H1 (cell line): ENCODE data around the gene NKD2. TPM values are rescaled to one million over a fixed set of nuclear protein-coding genes. Genes with fewer than 3 reads are reported as not detected.

Source experiments
- CTCF ChIA-PET: fragments of 300-600 bp; sonication (Branson Sonifier 250); formaldehyde crosslinking; loops from one replicate; lab custom pipeline; 2021; ENCODE audit not compliant: partially characterized antibody; lab: Charles Lee
- POLR2A ChIA-PET: fragments of 300-600 bp; sonication (Branson Sonifier 250); formaldehyde crosslinking; loops from one replicate; lab custom pipeline; 2021; ENCODE audit warnings: inconsistent platforms; ENCODE audit not compliant: partially characterized antibody; lab: Charles Lee
- DNase-seq, 2 experiments: peaks; one replicate each; pipeline versions ENCODE4 v3.0.0 to v3.0.0-alpha.2; 2010 to 2022; ENCODE audit warnings: low spot score in 2 of 2, low read depth in 1 of 2, mixed read lengths in 1 of 2
- FAIRE-seq: peaks from 2 replicates; lab custom pipeline; 2011; peaks lifted over from hg19 to GRCh38; lab: Jason Lieb, UNC
- H2AFZ ChIP-seq: 2 replicates; pipeline ENCODE4 v1.8.1; 2012; ENCODE audit warnings: low read length, inconsistent platforms
- H2AK5ac ChIP-seq: 2 replicates; pipeline ENCODE4 v1.6.1; 2013; ENCODE audit warnings: low read depth, low read length
- H2BK120ac ChIP-seq: replicated peaks from 2 replicates; pipeline ENCODE3; 2013; ENCODE audit warnings: low read depth, low read length, inconsistent platforms
- H2BK12ac ChIP-seq: 2 replicates; pipeline ENCODE4 v1.6.1; 2013; ENCODE audit warnings: low read depth, low read length
- H2BK15ac ChIP-seq: 2 replicates; pipeline ENCODE4 v1.6.1; 2013; ENCODE audit warnings: low read length
- H2BK20ac ChIP-seq: 2 replicates; pipeline ENCODE4 v1.6.1; 2013; ENCODE audit warnings: low read length
- H2BK5ac ChIP-seq: 2 replicates; pipeline ENCODE4 v1.6.1; 2013; ENCODE audit warnings: low read depth, low read length
- H3K14ac ChIP-seq: 2 replicates; pipeline ENCODE4 v1.6.1; 2013; ENCODE audit warnings: inconsistent platforms; ENCODE audit not compliant: insufficient read length
- H3K18ac ChIP-seq: 2 replicates; pipeline ENCODE4 v1.6.1; 2013; ENCODE audit warnings: low read length; ENCODE audit errors: extremely low read depth
- H3K23ac ChIP-seq: 2 replicates; pipeline ENCODE4 v1.6.1; 2013; ENCODE audit warnings: inconsistent platforms; ENCODE audit not compliant: insufficient read length
- H3K23me2 ChIP-seq: 2 replicates; pipeline ENCODE4 v1.6.1; 2013; ENCODE audit warnings: low read depth, low read length
- H3K27ac ChIP-seq: 2 replicates; pipeline ENCODE4 v1.6.1; 2011; ENCODE audit warnings: low read depth, low read length, inconsistent platforms
- H3K27me3 ChIP-seq, 4 experiments: replicated peaks in 1 of 4; 1 replicate in 1 of 4; 2 replicates in 3 of 4; pipeline versions ENCODE4 v1.6.1 to v1.8.1; 2011 to 2013; ENCODE audit warnings: low read length in 3 of 4, mild to moderate bottlenecking in 3 of 4, inconsistent platforms in 2 of 4, mixed read lengths in 2 of 4, moderate library complexity in 1 of 4; ENCODE audit not compliant: control insufficient read depth in 3 of 4, insufficient read depth in 3 of 4; ENCODE audit errors: extremely low read depth in 1 of 4
- H3K36me3 ChIP-seq, 4 experiments: 2 replicates each; pipeline versions ENCODE4 v1.6.1 to v1.8.1; 2011 to 2013; ENCODE audit warnings: mild to moderate bottlenecking in 4 of 4, low read length in 3 of 4, moderate library complexity in 2 of 4, control low read depth in 1 of 4, inconsistent platforms in 1 of 4; ENCODE audit not compliant: insufficient read depth in 4 of 4, control insufficient read depth in 2 of 4
- H3K4ac ChIP-seq: replicated peaks from 2 replicates; pipeline ENCODE3; 2013; ENCODE audit warnings: low read length, low read depth, mixed read lengths, inconsistent platforms; ENCODE audit not compliant: insufficient read length
- H3K4me1 ChIP-seq, 4 experiments: replicated peaks in 1 of 4; 1 replicate in 1 of 4; 2 replicates in 3 of 4; pipeline versions ENCODE4 v1.6.1 to v1.8.1; 2011 to 2013; ENCODE audit warnings: low read length in 3 of 4, inconsistent platforms in 2 of 4, mixed read lengths in 1 of 4; ENCODE audit not compliant: insufficient read depth in 4 of 4, control insufficient read depth in 3 of 4
- H3K4me2 ChIP-seq, 2 experiments: 2 replicates each; pipeline versions ENCODE4 v1.6.1 to v1.8.1; 2011 to 2013; ENCODE audit warnings: low read depth in 2 of 2, low read length in 2 of 2, control low read depth in 1 of 2, inconsistent platforms in 1 of 2, mild to moderate bottlenecking in 1 of 2; ENCODE audit not compliant: insufficient read depth in 1 of 2
- H3K4me3 ChIP-seq, 4 experiments: fragments of 200-600, 300-600 bp in 1 of 4; sonication (generic), shearing (Covaris generic), sonication (Bioruptor Twin) in 1 of 4; 2 replicates each; pipeline versions ENCODE4 v1.5.1 to v1.8.1; 2011 to 2016; ENCODE audit warnings: low read length in 4 of 4, low read depth in 3 of 4, control low read depth in 2 of 4, inconsistent platforms in 2 of 4, mild to moderate bottlenecking in 2 of 4, mixed read lengths in 1 of 4, moderate library complexity in 1 of 4; ENCODE audit not compliant: insufficient read depth in 2 of 4; ENCODE audit errors: extremely low read depth in 1 of 4
- H3K56ac ChIP-seq: replicated peaks from 2 replicates; pipeline ENCODE3; 2013; ENCODE audit warnings: low read depth, mild to moderate bottlenecking, mixed read lengths, low read length, inconsistent platforms; ENCODE audit not compliant: insufficient read length
- H3K79me1 ChIP-seq: 2 replicates; pipeline ENCODE4 v1.6.1; 2013; ENCODE audit warnings: low read depth, low read length, control low read depth
- H3K79me2 ChIP-seq, 2 experiments: 2 replicates each; pipeline versions ENCODE4 v1.6.1 to v1.8.1; 2012 to 2013; ENCODE audit warnings: low read length in 2 of 2, mild to moderate bottlenecking in 2 of 2, inconsistent platforms in 1 of 2; ENCODE audit not compliant: insufficient read depth in 2 of 2, control insufficient read depth in 1 of 2
- H3K9ac ChIP-seq, 4 experiments: replicated peaks in 1 of 4; 1 replicate in 1 of 4; 2 replicates in 3 of 4; pipeline versions ENCODE4 v1.6.1 to v1.8.1; 2011 to 2013; ENCODE audit warnings: low read depth in 3 of 4, low read length in 3 of 4, control low read depth in 2 of 4, mild to moderate bottlenecking in 2 of 4, moderate library complexity in 2 of 4, inconsistent platforms in 1 of 4; ENCODE audit errors: extremely low read depth in 1 of 4
- H3K9me3 ChIP-seq, 2 experiments: 2 replicates each; pipeline versions ENCODE4 v1.6.1 to v1.8.1; 2012 to 2013; ENCODE audit warnings: mild to moderate bottlenecking in 2 of 2, moderate library complexity in 2 of 2, control low read depth in 1 of 2, inconsistent platforms in 1 of 2, low read depth in 1 of 2, low read length in 1 of 2, mixed read lengths in 1 of 2; ENCODE audit not compliant: insufficient read depth in 2 of 2
- H4K20me1 ChIP-seq, 2 experiments: replicated peaks in 1 of 2; 2 replicates each; pipeline versions ENCODE3 to v1.8.1; 2011 to 2013; ENCODE audit warnings: inconsistent platforms in 2 of 2, low read length in 2 of 2, mild to moderate bottlenecking in 1 of 2; ENCODE audit not compliant: insufficient read depth in 2 of 2, control insufficient read depth in 1 of 2
- H4K5ac ChIP-seq: 2 replicates; pipeline ENCODE4 v1.6.1; 2013; ENCODE audit warnings: low read length, low read depth, mixed read lengths, inconsistent platforms; ENCODE audit not compliant: insufficient read length
- H4K8ac ChIP-seq: 2 replicates; pipeline ENCODE4 v1.8.0; 2013; ENCODE audit warnings: mild to moderate bottlenecking, moderate library complexity, low read length, inconsistent platforms; ENCODE audit not compliant: insufficient read depth; ENCODE audit errors: extremely low read depth
- H4K91ac ChIP-seq: replicated peaks from 2 replicates; pipeline ENCODE3; 2013; ENCODE audit warnings: low read length, mixed read lengths, inconsistent platforms; ENCODE audit not compliant: insufficient read length
- ASH2L ChIP-seq: fragments of 200-600, 300-600 bp; sonication (generic); IDR thresholded peaks from one replicate; pipeline ENCODE4 v1.7.1; 2017; ENCODE audit warnings: low read length
- ATF3 ChIP-seq: IDR thresholded peaks from 2 replicates; pipeline ENCODE4 v1.6.1; 2011; ENCODE audit warnings: low read depth, mild to moderate bottlenecking, low read length; ENCODE audit not compliant: insufficient read depth
- BACH1 ChIP-seq: IDR thresholded peaks from 2 replicates; pipeline ENCODE4 v1.6.1; 2012; ENCODE audit warnings: low read length, improper control_type of control experiment
- CBX5 ChIP-seq: fragments of 300-800, 300-1000 bp; sonication (generic); IDR thresholded peaks from 2 replicates; pipeline ENCODE4 v1.7.1; 2016; ENCODE audit warnings: antibody characterized with exemption, low read length, low read depth
- CHD1 ChIP-seq: IDR thresholded peaks from 2 replicates; pipeline ENCODE4 v1.6.1; 2012; ENCODE audit warnings: low read depth, low read length, improper control_type of control experiment
- HDAC2 ChIP-seq, 2 experiments: fragments of 300-600 bp in 1 of 2; sonication (generic) in 1 of 2; IDR thresholded peaks; 2 replicates each; pipeline ENCODE4 v1.6.1; 2011 to 2012; ENCODE audit warnings: low read depth in 2 of 2, low read length in 2 of 2, mild to moderate bottlenecking in 2 of 2, moderate library complexity in 2 of 2, borderline replicate concordance in 1 of 2, inconsistent platforms in 1 of 2
- HDAC6 ChIP-seq: IDR thresholded peaks from one replicate; pipeline ENCODE4 v1.7.1; 2012; ENCODE audit warnings: low read depth, mild to moderate bottlenecking, inconsistent platforms, low read length, moderate library complexity
- KDM5A ChIP-seq: fragments of 200-600 bp; IDR thresholded peaks from 2 replicates; pipeline ENCODE4 v1.7.1; 2012; ENCODE audit warnings: mild to moderate bottlenecking, low read length, inconsistent platforms, mixed read lengths
- MAFK ChIP-seq: IDR thresholded peaks from 2 replicates; pipeline ENCODE4 v1.6.1; 2012; ENCODE audit warnings: low read depth, mild to moderate bottlenecking, improper control_type of control experiment, low read length
- NRF1 ChIP-seq: IDR thresholded peaks from 2 replicates; pipeline ENCODE4 v1.6.1; 2011; ENCODE audit warnings: mild to moderate bottlenecking, low read depth, low read length, improper control_type of control experiment
- POLR2A ChIP-seq, 2 experiments: IDR thresholded peaks; 1 replicate in 1 of 2; 2 replicates in 1 of 2; pipeline ENCODE4 v1.6.1; 2011; ENCODE audit warnings: low read depth in 2 of 2, low read length in 2 of 2, mild to moderate bottlenecking in 2 of 2; ENCODE audit errors: control extremely low read depth in 1 of 2
- RXRA ChIP-seq: IDR thresholded peaks from 2 replicates; pipeline ENCODE4 v1.6.1; 2011; ENCODE audit warnings: low read depth, mild to moderate bottlenecking, low read length, moderate library complexity; ENCODE audit not compliant: insufficient read depth
- SRF ChIP-seq: IDR thresholded peaks from 2 replicates; pipeline ENCODE4 v1.6.1; 2011; ENCODE audit warnings: mild to moderate bottlenecking, low read depth, low read length, moderate library complexity
- WGBS, 2 experiments: shearing (Covaris generic) in 1 of 2; methylation state at CpG; one replicate each; pipeline versions ENCODE4 v1.1.6 to v1.1.7; 2013 to 2015; ENCODE audit warnings: low lambda C conversion rate in 2 of 2, mixed read lengths in 2 of 2, inconsistent platforms in 1 of 2, low coverage in 1 of 2, missing lambda C conversion rate in 1 of 2; ENCODE audit not compliant: insufficient replicate concordance in 2 of 2, insufficient coverage in 1 of 2, insufficient read length in 1 of 2; ENCODE audit errors: extremely low coverage in 1 of 2, missing lambda C conversion rate in 1 of 2; 5-methylcytosine and 5-hydroxymethylcytosine counted together
- polyA plus RNA-seq, 7 experiments: library from polyadenylated mRNA; depleted of rRNA in 3 of 7; stranded (reverse) in 5 of 7; unstranded in 2 of 7; fragments of >200 nt in 5 of 7; fragments of 200-250 nt in 2 of 7; gene quantifications; 1 replicate in 5 of 7; 2 replicates in 1 of 7; 4 replicates in 1 of 7; pipeline versions ENCODE4 v1.2.1 to v1.2.3, GENCODE V29; 2011 to 2013; ENCODE audit warnings: missing spikeins in 2 of 7, mixed read lengths in 2 of 7
- total RNA-seq: library from RNA; stranded (reverse); fragmentation: NEBNext Ultra II Directional; extraction: Animal tissue kit (Norgen Biotek cat#: 25700); gene quantifications from 2 replicates; pipeline ENCODE4 v1.2.1, GENCODE V29; 2021

The NKD2 gene
- total and polyA plus RNA-seq, 2 of the 8 experiments (the other 6 are each of a cell fraction or from before 2014, with no cell fraction given) = 5.5 to 7.9 TPM

GRCh38 chr5:1031306-1031959, 22.8 kb downstream of the NKD2 start:
- POLR2A ChIA-PET = no interaction called here
- DNase-seq = no peak
- Histone ChIP-seq H4K8ac (no peak overlapping the region; the same call in 1 of the 2 replicates), H2AFZ (no peak overlapping the region), H4K20me1 (peaks cover 0 to 2% of the 10 kb centered on the region in 2 experiments), H3K4me2 (no peak overlapping the region), H3K27me3 (no peaks in the 10 kb centered on the region), H3K4ac (no peak overlapping the region), H3K36me3 (no peaks in the 10 kb centered on the region), H3K79me1 (no peaks in the 10 kb centered on the region), H4K91ac (no peak overlapping the region), H3K23me2 (peaks cover 1% of the 10 kb centered on the region; the same call in 1 of the 2 replicates), H2BK15ac (no peak overlapping the region), H2BK12ac (no peak overlapping the region), H2BK20ac (no peak overlapping the region), H3K27ac (no peak overlapping the region), H3K14ac (no peak overlapping the region), H2BK120ac (no peak overlapping the region), H2AK5ac (no peak overlapping the region), H3K79me2 (no peaks in the 10 kb centered on the region), H2BK5ac (no peak overlapping the region), H4K5ac (no peak overlapping the region), H3K9me3 (no peaks in the 10 kb centered on the region), H3K23ac (no peak overlapping the region), H3K56ac (no peak overlapping the region), H3K4me1 (peaks cover 0 to 3% (median 1%) of the 10 kb centered on the region in 4 experiments; a peak in 3 of 7 replicates), H3K9ac (no peak overlapping the region), H3K4me3 (no peak overlapping the region), H3K18ac (no peak overlapping the region)
- 87% methylated on average over 19 of the region's 19 CpGs; no CpG with 5 or more reads in 1 of the 2 experiments for WGBS, 2 experiments
- CTCF ChIA-PET = interaction anchor here (0.9 to 3.5 kb wide), 5 partner anchors 12 to 143 kb away, joined by 3 to 16 read pairs (median 4); partner anchors contain the start of gene NKD2
- FAIRE-seq = no peak
- TF ChIP-seq SRF (no peak), CHD1 (no peak), CBX5 (no peak), BACH1 (no peak), HDAC2 (IDR thresholded peaks at IDR 0.05; ENCODE audit: borderline replicate concordance in 1 of 2, low read depth in 2 of 2, low read length in 2 of 2) (no peak), NRF1 (no peak), KDM5A (no peak), MAFK (no peak), ASH2L (no peak), HDAC6 (no peak), ATF3 (no peak), RXRA (no peak), POLR2A (IDR thresholded peaks at IDR 0.05; ENCODE audit: control extremely low read depth in 1 of 2, low read depth in 2 of 2, low read length in 2 of 2) (no peak)
